Measurements from ENCODE around the gene RALGPS1. TPM values are rescaled to one million over a fixed set of nuclear protein-coding genes. Genes with fewer than 3 reads are reported as not detected.

RALGPS1 gene
- total and polyA plus RNA-seq, 2 of the 8 experiments (the other 6 are each of a cell fraction or from before 2014, with no cell fraction given): 20.0 to 23.5 TPM

GRCh38 chr9:127114606-127115005, 200.0 kb downstream of the RALGPS1 start:
- no peak overlapping the region for H3K4me3 ChIP-seq (ENCODE audit: extremely low read depth in 1 of 4, insufficient read depth in 2 of 4, low read depth in 3 of 4, low read length in 4 of 4)
- H4K5ac ChIP-seq (ENCODE audit: insufficient read length, low read depth, low read length): no peak overlapping the region
- no peak overlapping the region for H2AFZ ChIP-seq (ENCODE audit: low read length)
- H4K91ac ChIP-seq (replicated peaks; ENCODE audit: insufficient read length, low read length): no peak overlapping the region
- no peak for FAIRE-seq
- H3K14ac ChIP-seq (ENCODE audit: insufficient read length): no peak overlapping the region
- H2BK5ac ChIP-seq (ENCODE audit: low read depth, low read length): no peak overlapping the region
- ChIA-PET POLR2A (ENCODE audit: partially characterized antibody) (no interaction called here), CTCF (ENCODE audit: partially characterized antibody) (interaction anchor here (1.1 to 2.3 kb wide), 6 partner anchors 8 to 84 kb away, joined by 4 to 5 read pairs (median 5); partner anchors contain the start of gene ANGPTL2)
- no peak overlapping the region for H2BK120ac ChIP-seq (replicated peaks; ENCODE audit: low read depth, low read length)
- TF ChIP-seq POLR2A (IDR thresholded peaks at IDR 0.05; ENCODE audit: control extremely low read depth in 1 of 2, low read depth in 2 of 2, low read length in 2 of 2) (no peak), TCF12 (IDR thresholded peaks at IDR 0.05; ENCODE audit: low read depth, low read length) (no peak), JUND (IDR thresholded peaks at IDR 0.05; ENCODE audit: low read length) (no peak), POU5F1 (IDR thresholded peaks at IDR 0.05; ENCODE audit: low read depth, low read length) (no peak), MAFK (IDR thresholded peaks at IDR 0.05; ENCODE audit: low read depth, low read length) (no peak), CHD2 (IDR thresholded peaks at IDR 0.05; ENCODE audit: low read length) (no peak), FOSL1 (IDR thresholded peaks at IDR 0.05; ENCODE audit: insufficient read depth, low read depth, low read length) (no peak), PHF8 (conservative IDR thresholded peaks at IDR 0.05; ENCODE audit: low read depth, low read length) (no peak), YY1 (IDR thresholded peaks at IDR 0.05; ENCODE audit: low read depth, low read length) (no peak), TAF1 (IDR thresholded peaks at IDR 0.05; ENCODE audit: low read depth, low read length) (no peak), SP2 (IDR thresholded peaks at IDR 0.05; ENCODE audit: low read length) (no peak), RBBP5 (IDR thresholded peaks at IDR 0.05; ENCODE audit: borderline replicate concordance, low read depth, low read length) (no peak), SP1 (IDR thresholded peaks at IDR 0.05; ENCODE audit: low read depth, low read length) (no peak), SP4 (IDR thresholded peaks at IDR 0.05; ENCODE audit: low read length) (no peak)
- no peak overlapping the region for H3K56ac ChIP-seq (replicated peaks; ENCODE audit: insufficient read length, low read depth, low read length)
- no peak for DNase-seq (ENCODE audit: low read depth in 1 of 2, low spot score in 2 of 2)
- H3K9me3 ChIP-seq (ENCODE audit: insufficient read depth in 2 of 2, low read depth in 1 of 2, low read length in 1 of 2): no peaks in the 10 kb centered on the region
- H3K4me1 ChIP-seq (replicated peaks in 1 of 4; ENCODE audit: control insufficient read depth in 3 of 4, insufficient read depth in 4 of 4, low read length in 3 of 4): peaks cover 11 to 23% (median 16%) of the 10 kb centered on the region in 4 experiments
- no peak overlapping the region for H3K18ac ChIP-seq (ENCODE audit: extremely low read depth, low read length)
- H3K79me2 ChIP-seq (ENCODE audit: control insufficient read depth in 1 of 2, insufficient read depth in 2 of 2, low read length in 2 of 2): no peaks in the 10 kb centered on the region
- no peak overlapping the region for H3K4ac ChIP-seq (replicated peaks; ENCODE audit: insufficient read length, low read depth, low read length)
- no peak overlapping the region for H2AK5ac ChIP-seq (ENCODE audit: low read depth, low read length)
- no peak overlapping the region for H2BK20ac ChIP-seq (ENCODE audit: low read length)
- H3K27me3 ChIP-seq (replicated peaks in 1 of 4; ENCODE audit: control insufficient read depth in 3 of 4, extremely low read depth in 1 of 4, insufficient read depth in 3 of 4, low read length in 3 of 4): no peaks in the 10 kb centered on the region
- peaks cover 6% of the 10 kb centered on the region for H3K79me1 ChIP-seq (ENCODE audit: low read depth, low read length)
- no peak overlapping the region for H3K9ac ChIP-seq (replicated peaks in 1 of 4; ENCODE audit: extremely low read depth in 1 of 4, low read depth in 3 of 4, low read length in 3 of 4)
- no peak overlapping the region for H3K27ac ChIP-seq (ENCODE audit: low read depth, low read length)
- H3K36me3 ChIP-seq (ENCODE audit: control insufficient read depth in 2 of 4, insufficient read depth in 4 of 4, low read length in 3 of 4): no peaks in the 10 kb centered on the region; a peak in 1 of 8 replicates
- peaks cover 2 to 9% of the 10 kb centered on the region in 2 experiments for H4K20me1 ChIP-seq (replicated peaks in 1 of 2; ENCODE audit: control insufficient read depth in 1 of 2, insufficient read depth in 2 of 2, low read length in 2 of 2)
- no peak overlapping the region for H3K23ac ChIP-seq (ENCODE audit: insufficient read length)
- no peak overlapping the region for H2BK15ac ChIP-seq (ENCODE audit: low read length)
- 89% methylated on average over 5 of the region's 5 CpGs; no CpG with 5 or more reads in 1 of the 2 experiments for WGBS, 2 experiments (ENCODE audit: extremely low coverage in 1 of 2, insufficient coverage in 1 of 2, insufficient read length in 1 of 2, insufficient replicate concordance in 2 of 2, low coverage in 1 of 2, low lambda C conversion rate in 2 of 2, missing lambda C conversion rate in 1 of 2)
- H2BK12ac ChIP-seq (ENCODE audit: low read depth, low read length): no peak overlapping the region; the same call in 1 of the 2 replicates
- H4K8ac ChIP-seq (ENCODE audit: extremely low read depth, insufficient read depth, low read length): no peak overlapping the region
- H3K4me2 ChIP-seq (ENCODE audit: insufficient read depth in 1 of 2, low read depth in 2 of 2, low read length in 2 of 2): no peak overlapping the region
- no peaks in the 10 kb centered on the region for H3K23me2 ChIP-seq (ENCODE audit: low read depth, low read length)

All from H1 (cell line).